Lung (tissue), 12 donors: ENCODE results near the gene MYCN. TPM values are rescaled to one million over a fixed set of nuclear protein-coding genes. Genes with fewer than 3 reads are reported as not detected.

Experiments used
- ATAC-seq: fragments of 200-7000 bp; cut with Tn5 transposase; one replicate; pipeline ENCODE4 v1.9.1; 2020; ENCODE audit warnings: moderate number of reproducible peaks; ENCODE audit not compliant: insufficient read depth, low FRiP score
- DNase-seq, 3 donors: peaks; one replicate each; pipeline ENCODE4 v3.0.0-alpha.2; 2013 to 2017
- H3K27ac ChIP-seq, 2 donors: one replicate each; pipeline ENCODE4 v1.5.1; 2013; ENCODE audit warnings: mild to moderate bottlenecking in 2 of 2, moderate library complexity in 2 of 2, control low read depth in 1 of 2, inconsistent platforms in 1 of 2, low read depth in 1 of 2, low read length in 1 of 2
- H3K27me3 ChIP-seq, 3 donors: one replicate each; pipeline ENCODE4 v1.5.1; 2013; ENCODE audit warnings: low read length in 2 of 3; ENCODE audit not compliant: control insufficient read depth in 3 of 3, insufficient read depth in 3 of 3
- H3K36me3 ChIP-seq, 4 donors: one replicate each; pipeline ENCODE4 v1.5.1; 2013; ENCODE audit warnings: low read length in 4 of 4, mild to moderate bottlenecking in 1 of 4, moderate library complexity in 1 of 4; ENCODE audit not compliant: control insufficient read depth in 4 of 4, insufficient read depth in 4 of 4
- H3K4me1 ChIP-seq, 5 donors: one replicate each; pipeline ENCODE4 v1.5.1; 2013; ENCODE audit warnings: low read length in 5 of 5, mild to moderate bottlenecking in 2 of 5, moderate library complexity in 1 of 5; ENCODE audit not compliant: control insufficient read depth in 5 of 5, insufficient read depth in 5 of 5
- H3K4me3 ChIP-seq: one replicate; pipeline ENCODE4 v1.5.1; 2013; ENCODE audit warnings: mild to moderate bottlenecking, control low read depth, moderate library complexity
- H3K9ac ChIP-seq, 2 donors: one replicate each; pipeline ENCODE4 v1.5.1; 2013; ENCODE audit warnings: low read length in 2 of 2, control low read depth in 1 of 2; ENCODE audit not compliant: insufficient read depth in 1 of 2
- H3K9me3 ChIP-seq, 4 donors: one replicate each; pipeline ENCODE4 v1.5.1; 2013; ENCODE audit warnings: low read length in 3 of 4, mild to moderate bottlenecking in 1 of 4, moderate library complexity in 1 of 4; ENCODE audit not compliant: control insufficient read depth in 4 of 4, insufficient read depth in 3 of 4
- CTCF ChIP-seq: IDR thresholded peaks from 2 replicates; pipeline ENCODE4 v1.5.1; 2012; ENCODE audit warnings: mild to moderate bottlenecking; ENCODE audit errors: control extremely low read depth, extremely low read depth
- WGBS, 2 donors: extraction: QIAGEN DNeasy Blood & Tissue Kit; methylation state at CpG; one replicate each; pipeline ENCODE4 v1.1.7; 2013; 5-methylcytosine and 5-hydroxymethylcytosine counted together
- polyA plus RNA-seq, 2 donors: library from polyadenylated mRNA; stranded (reverse); fragments of 200-250 nt; gene quantifications; one replicate each; pipeline ENCODE4 v1.2.1, GENCODE V29; 2013
- total RNA-seq, 2 donors: library from RNA; depleted of rRNA in 1 of 2; stranded (reverse); fragments of >200 nt in 1 of 2; gene quantifications; one replicate each; pipeline ENCODE4 v1.2.1, GENCODE V29; 2014 to 2021
- donor health status: control.
- donor health status: control.
- donor health status: Bipolar disorder and iron deficiency.
- donor health status: healthy.
- donor health status: DM: yes; HTN: yes; CAD: no.

Gene MYCN
- total and polyA plus RNA-seq, 4 donors = 0.16 to 5.2 (median 0.36) TPM

- Histone ChIP-seq H3K36me3 (no peaks in the 10 kb centered on the region), H3K27me3 (no peaks in the 10 kb centered on the region), H3K4me3 (no peak overlapping the region), H3K9ac (no peak overlapping the region), H3K4me1 (no peaks in the 10 kb centered on the region), H3K27ac (no peak overlapping the region), H3K9me3 (peaks cover 0 to 7% (median 3%) of the 10 kb centered on the region in 4 donors)
- DNase-seq = no peak
- no peak for TF ChIP-seq CTCF
- 95 to 97% methylated on average over 2 of the region's 2 CpGs for WGBS, 2 donors
- ATAC-seq = no peak
Measured at GRCh38 chr2:15899327-15899612, 41.1 kb upstream of the MYCN start.

- WGBS, 2 donors = 86 to 87% methylated on average over 6 of the region's 6 CpGs
- Histone ChIP-seq H3K9me3 (peaks cover 0 to 7% (median 3%) of the 10 kb centered on the region in 4 donors), H3K4me3 (no peak overlapping the region), H3K36me3 (no peaks in the 10 kb centered on the region), H3K27ac (no peak overlapping the region), H3K4me1 (no peaks in the 10 kb centered on the region), H3K27me3 (no peaks in the 10 kb centered on the region), H3K9ac (no peak overlapping the region)
- no peak for TF ChIP-seq CTCF
- DNase-seq (no peak), ATAC-seq (no peak)
Measured at GRCh38 chr2:15899751-15900493, 40.4 kb upstream of the MYCN start.

- ATAC-seq = no peak
- H3K9ac ChIP-seq = no peak overlapping the region
- WGBS, 2 donors = 93 to 94% methylated on average over 5 of the region's 5 CpGs
Measured at GRCh38 chr2:15901095-15901807, 39.1 kb upstream of the MYCN start.

More at GRCh38 chr2:15901095-15901807, 39.1 kb upstream of the MYCN start:
- Histone ChIP-seq H3K4me1 (no peaks in the 10 kb centered on the region), H3K9me3 (peaks cover 0 to 7% (median 3%) of the 10 kb centered on the region in 4 donors), H3K4me3 (no peak overlapping the region), H3K27ac (no peak overlapping the region), H3K27me3 (no peaks in the 10 kb centered on the region), H3K36me3 (no peaks in the 10 kb centered on the region)
- DNase-seq = no peak
- TF ChIP-seq CTCF = no peak
